BJ (cell line): ENCODE data around the gene IFITM5. TPM values are rescaled to one million over a fixed set of nuclear protein-coding genes. Genes with fewer than 3 reads are reported as not detected.

Experiments used
- CTCF ChIA-PET: fragments of 350-600 bp; formaldehyde crosslinking; extraction: SDS; loops from one replicate; lab custom pipeline; 2021; ENCODE audit warnings: antibody characterized with exemption, inconsistent platforms; lab: Yijun Ruan, JAX
- POLR2A ChIA-PET: fragments of 300-600 bp; sonication (Branson Sonifier 250); formaldehyde crosslinking; extraction: SDS; loops from one replicate; lab custom pipeline; 2021; ENCODE audit warnings: antibody characterized with exemption; lab: Charles Lee
- DNase-seq: peaks from one replicate; pipeline ENCODE4 v3.0.0-alpha.2; 2011; ENCODE audit warnings: low read depth
- H3K27me3 ChIP-seq: 2 replicates; pipeline ENCODE4 v1.6.0; 2011; ENCODE audit warnings: low read length; ENCODE audit not compliant: control insufficient read depth, insufficient read depth
- H3K36me3 ChIP-seq: 2 replicates; pipeline ENCODE4 v1.5.1; 2011; ENCODE audit warnings: low read length; ENCODE audit not compliant: control insufficient read depth, insufficient read depth
- H3K4me3 ChIP-seq: 2 replicates; pipeline ENCODE4 v1.5.1; 2011; ENCODE audit warnings: low read depth, mild to moderate bottlenecking, control low read depth, low read length
- CTCF ChIP-seq: IDR thresholded peaks from 2 replicates; pipeline ENCODE4 v1.5.1; 2011; ENCODE audit warnings: low read depth, mild to moderate bottlenecking, control low read depth, inconsistent platforms, low read length, moderate library complexity; ENCODE audit not compliant: insufficient read depth
- polyA plus RNA-seq: library from polyadenylated mRNA; depleted of rRNA; stranded (reverse); fragments of >200 nt; gene quantifications from 2 replicates; pipeline ENCODE4 v1.2.3, GENCODE V29; 2011

Gene IFITM5
- polyA plus RNA-seq, 1 experiment, result not detected

GRCh38 chr11:340539-341512, 41.5 kb upstream of the IFITM5 start:
- Histone ChIP-seq H3K36me3 (no peaks in the 10 kb centered on the region), H3K27me3 (no peaks in the 10 kb centered on the region; the same call in 1 of the 2 replicates), H3K4me3 (no peak overlapping the region)
- POLR2A ChIA-PET, result no interaction called here
- no peak for TF ChIP-seq CTCF
- DNase-seq, result no peak
- CTCF ChIA-PET, result interaction anchor here (1.0 to 1.9 kb wide), 2 partner anchors 9 to 12 kb away, joined by 3 to 5 read pairs; no protein-coding TSS in a partner anchor

GRCh38 chr11:339963-340362, 40.6 kb upstream of the IFITM5 start:
- CTCF ChIA-PET, result interaction anchor here (1.0 to 1.9 kb wide), 4 partner anchors 10 to 13 kb away, joined by 3 to 5 read pairs (median 4); no protein-coding TSS in a partner anchor
- H3K36me3 ChIP-seq, result no peaks in the 10 kb centered on the region
- POLR2A ChIA-PET, result interaction anchor here (0.6 kb wide), 1 partner anchor 22 kb away, joined by 3 read pairs; no protein-coding TSS in a partner anchor

GRCh38 chr11:337711-338110, 38.4 kb upstream of the IFITM5 start:
- Histone ChIP-seq H3K4me3 (no peak overlapping the region), H3K36me3 (no peaks in the 10 kb centered on the region), H3K27me3 (no peaks in the 10 kb centered on the region; the same call in 1 of the 2 replicates)
- CTCF ChIA-PET, result no interaction called here
- TF ChIP-seq CTCF, result no peak
- DNase-seq, result no peak
- POLR2A ChIA-PET, result no interaction called here

More at GRCh38 chr11:339963-340362, 40.6 kb upstream of the IFITM5 start:
- no peak overlapping the region for H3K4me3 ChIP-seq
- TF ChIP-seq CTCF, result no peak
- DNase-seq, result no peak
- no peaks in the 10 kb centered on the region; the same call in 1 of the 2 replicates for H3K27me3 ChIP-seq

- no peak overlapping the region for H3K4me3 ChIP-seq
- H3K27me3 ChIP-seq, result no peaks in the 10 kb centered on the region; the same call in 1 of the 2 replicates
- POLR2A ChIA-PET, result interaction anchor here (0.7 kb wide), 1 partner anchor 227 kb away, joined by 3 read pairs; no protein-coding TSS in a partner anchor
- H3K36me3 ChIP-seq, result no peaks in the 10 kb centered on the region
- CTCF ChIA-PET, result no interaction called here
- no peak for DNase-seq
- no peak for TF ChIP-seq CTCF
Observed at GRCh38 chr11:336659-337198, 37.4 kb upstream of the IFITM5 start.
